HG03159 (cell line): ENCODE data around the gene ARL15.
"Not testable (repeated sequence)": the region's sequence is repeated elsewhere in the genome, so short reads cannot be mapped to it uniquely, and the experiment has no call there.

Source experiments
- ATAC-seq: cut with Tn5 transposase; IDR thresholded peaks from one replicate; pipeline ENCODE4 v1.9.1; 2021; ENCODE audit warnings: mild to moderate bottlenecking, moderate library complexity; ENCODE audit not compliant: unreplicated experiment

ARL15 gene

GRCh38 chr5:54049144-54049543 lies 261.2 kb downstream of the ARL15 start:
- ATAC-seq: no peak

- no peak for ATAC-seq
Measured at GRCh38 chr5:54045077-54045792, 265.1 kb downstream of the ARL15 start.

GRCh38 chr5:54044276-54044675 lies 266.1 kb downstream of the ARL15 start:
- not testable (repeated sequence) for ATAC-seq

- no peak for ATAC-seq
Measured at GRCh38 chr5:54040804-54041203, 269.6 kb downstream of the ARL15 start.

- no peak for ATAC-seq
Measured at GRCh38 chr5:54040018-54040417, 270.4 kb downstream of the ARL15 start.

- no peak for ATAC-seq
Measured at GRCh38 chr5:54037205-54037604, 273.2 kb downstream of the ARL15 start.

- ATAC-seq: no peak
Measured at GRCh38 chr5:54030981-54031380, 279.4 kb downstream of the ARL15 start.

GRCh38 chr5:54024466-54024865 lies 285.9 kb downstream of the ARL15 start:
- ATAC-seq: no peak

GRCh38 chr5:54022223-54022622 lies 288.1 kb downstream of the ARL15 start:
- no peak for ATAC-seq

GRCh38 chr5:54021431-54022164 lies 288.8 kb downstream of the ARL15 start:
- no peak for ATAC-seq

GRCh38 chr5:54018438-54018837 lies 291.9 kb downstream of the ARL15 start:
- ATAC-seq: no peak

- no peak for ATAC-seq
Measured at GRCh38 chr5:54017580-54017979, 292.8 kb downstream of the ARL15 start.

GRCh38 chr5:54013556-54014194 lies 296.7 kb downstream of the ARL15 start:
- no peak for ATAC-seq

- no peak for ATAC-seq
Measured at GRCh38 chr5:54009828-54010227, 300.5 kb downstream of the ARL15 start.

GRCh38 chr5:54009357-54009756 lies 301.0 kb downstream of the ARL15 start:
- no peak for ATAC-seq

GRCh38 chr5:54007827-54008777 lies 302.3 kb downstream of the ARL15 start:
- no peak for ATAC-seq

GRCh38 chr5:54004697-54005096 lies 305.7 kb downstream of the ARL15 start:
- ATAC-seq: no peak

- no peak for ATAC-seq
Measured at GRCh38 chr5:54002779-54003178, 307.6 kb downstream of the ARL15 start.

GRCh38 chr5:54001976-54002775 lies 308.2 kb downstream of the ARL15 start:
- ATAC-seq: peak; percentile 58

- ATAC-seq: no peak
Measured at GRCh38 chr5:54000011-54000410, 310.4 kb downstream of the ARL15 start.
